Measurements from ENCODE around the gene RPL36.
"Not testable (repeated sequence)": the region's sequence is repeated elsewhere in the genome, so short reads cannot be mapped to it uniquely, and the experiment has no call there.

RPL36 gene

GRCh38 chr19:5691822-5692722, 2.0 kb downstream of the RPL36 start:
- no peak for DNase-seq

- DNase-seq = no peak
Observed at GRCh38 chr19:5692723-5693194, 2.7 kb downstream of the RPL36 start.

- no peak for DNase-seq
Observed at GRCh38 chr19:5693195-5694166, 3.4 kb downstream of the RPL36 start.

DNA sequence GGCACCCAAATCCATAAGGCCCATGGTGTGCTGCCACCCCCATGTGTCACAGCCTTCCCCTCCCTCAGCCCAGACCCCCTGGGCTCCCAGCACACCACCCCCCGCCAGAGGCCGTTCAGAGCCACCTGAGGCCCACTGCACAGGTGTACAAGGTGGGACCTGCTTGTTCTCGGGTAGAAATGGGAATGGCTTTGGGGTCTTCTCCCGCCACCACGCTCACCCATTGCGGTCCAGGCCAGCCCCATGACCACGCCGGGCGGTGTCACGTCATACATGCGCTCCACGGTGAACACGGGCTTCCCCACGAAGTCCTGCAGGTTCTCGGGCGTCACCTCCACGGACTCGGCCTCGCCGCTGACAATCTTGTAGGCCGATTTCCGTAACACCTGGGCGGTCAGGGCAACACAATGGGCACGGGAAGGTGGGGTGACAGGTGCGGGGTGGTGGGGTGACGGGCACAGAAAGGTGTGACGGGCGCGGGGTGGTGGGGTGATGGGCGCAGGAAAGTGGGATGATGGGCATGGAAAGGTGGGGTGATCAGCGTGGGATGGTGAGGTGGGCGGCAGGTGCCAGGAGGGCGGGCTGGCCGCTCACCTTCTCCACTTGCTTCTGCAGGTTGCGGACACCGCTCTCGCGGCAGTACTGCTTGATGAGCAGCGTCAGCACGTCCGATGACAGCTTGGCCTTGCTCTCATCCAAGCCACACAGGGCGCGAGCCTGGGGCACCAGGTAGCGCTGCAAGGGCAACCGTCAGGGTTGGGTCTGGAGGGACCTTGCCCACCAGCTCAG, 4.3 kb downstream of the RPL36 start:
- DNase-seq = no peak

- no peak for DNase-seq
Observed at GRCh38 chr19:5694956-5695648, 5.0 kb downstream of the RPL36 start.

DNA sequence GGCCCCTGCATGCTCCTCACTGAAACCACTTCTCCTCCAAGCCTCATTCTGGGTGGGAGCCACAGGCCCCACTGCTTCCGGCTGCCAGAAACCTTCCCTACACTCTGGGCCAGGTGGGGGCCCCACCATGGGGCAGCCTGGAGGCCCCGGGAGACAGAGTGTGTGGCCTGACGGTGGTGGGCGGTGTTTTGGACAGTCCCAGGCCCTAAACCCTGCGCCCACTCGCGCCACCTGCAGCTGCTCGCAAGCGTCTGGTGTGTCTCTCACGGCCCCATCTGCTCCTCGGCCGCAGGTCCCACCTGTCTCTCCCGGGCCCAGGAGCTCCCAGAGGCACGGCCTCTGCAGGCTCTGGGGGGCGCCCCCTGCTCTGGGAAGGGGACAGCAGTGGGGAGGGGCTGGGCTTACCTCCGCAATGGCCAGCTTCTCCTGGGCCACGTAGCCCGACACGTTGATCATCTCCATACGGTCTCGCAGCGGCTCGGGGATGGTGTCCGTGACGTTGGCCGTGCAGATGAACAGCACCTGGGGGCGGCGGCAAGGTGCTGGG, 5.6 kb downstream of the RPL36 start:
- no peak for DNase-seq

GRCh38 chr19:5696196-5697021, 6.3 kb downstream of the RPL36 start:
- DNase-seq = no peak

DNA sequence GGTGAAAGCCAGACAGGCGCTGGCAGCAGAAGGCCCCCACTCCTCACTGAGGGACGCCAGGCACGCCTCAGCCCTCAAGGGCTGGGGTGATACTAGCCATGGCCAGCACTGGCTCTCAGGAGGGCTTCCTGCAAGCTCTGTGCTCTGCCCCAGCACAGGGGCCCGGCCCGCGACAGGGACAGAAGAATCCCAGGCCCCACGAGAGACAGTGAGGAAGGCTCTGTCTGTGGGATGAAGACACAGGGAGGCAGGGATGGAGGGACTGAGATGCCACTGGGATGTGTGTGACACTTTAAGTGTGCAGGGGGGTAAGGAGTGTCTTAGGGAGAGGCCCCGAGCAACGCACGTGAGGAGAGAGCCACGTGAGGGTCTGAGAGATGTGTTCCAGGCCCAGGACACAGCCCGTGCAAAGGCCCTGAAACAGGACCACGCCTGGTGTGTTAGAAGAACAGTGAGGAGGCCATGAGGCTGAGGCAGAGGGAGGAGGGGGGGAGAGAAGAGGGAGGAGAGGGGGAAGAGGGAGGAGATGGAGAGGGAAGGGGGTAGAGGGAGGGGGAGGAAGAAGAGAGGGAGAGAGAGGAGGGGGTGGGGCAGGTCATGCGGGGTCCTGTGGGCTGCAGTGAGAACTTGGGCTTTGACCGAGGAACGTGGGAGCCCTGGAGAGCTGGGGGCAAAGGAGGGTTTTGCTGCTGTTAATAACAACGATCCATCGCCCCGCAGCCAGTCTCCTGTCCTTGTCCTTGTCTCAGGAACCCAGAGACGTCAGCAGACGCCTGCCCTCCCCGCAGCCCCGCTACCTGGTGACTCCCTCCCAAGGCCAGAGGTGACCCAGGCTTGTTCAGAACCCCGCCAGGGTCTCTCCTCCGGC, 7.2 kb downstream of the RPL36 start:
- no peak for DNase-seq

GRCh38 chr19:5697890-5698634, 8.0 kb downstream of the RPL36 start:
- DNase-seq = no peak

GRCh38 chr19:5698635-5699422, 8.7 kb downstream of the RPL36 start:
- no peak for DNase-seq

DNA sequence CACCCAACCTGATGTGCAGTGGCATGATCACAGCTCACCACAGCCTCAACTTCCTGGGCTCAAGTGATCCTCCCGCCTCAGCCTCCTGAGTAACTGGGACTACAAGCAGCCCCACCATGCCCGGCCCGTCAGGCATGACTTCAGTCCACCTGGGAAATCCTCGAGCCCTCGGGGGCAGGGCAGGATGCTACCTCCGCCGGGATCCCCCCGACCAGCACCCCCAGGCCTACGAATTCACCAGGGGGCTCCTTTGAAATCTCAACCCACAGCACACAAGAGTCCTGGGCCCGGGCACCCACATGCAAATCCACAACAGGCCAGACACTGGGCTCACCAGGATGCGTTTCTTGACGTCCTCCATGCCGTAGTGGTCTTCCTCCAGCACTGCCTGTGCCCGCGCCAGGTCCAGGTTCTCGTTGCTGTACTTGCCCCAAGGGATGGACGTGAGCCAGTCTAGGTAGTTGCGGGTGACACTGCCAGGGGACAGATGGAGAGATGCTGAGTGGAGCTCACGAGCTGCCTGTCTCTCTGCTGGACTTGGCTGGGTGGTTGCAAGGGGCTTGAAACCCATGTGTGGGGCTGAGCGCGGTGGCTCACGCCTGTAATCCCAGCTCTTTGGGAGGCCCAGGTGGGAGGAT, 10.5 kb downstream of the RPL36 start:
- DNase-seq = no peak

GRCh38 chr19:5702053-5702410, 11.9 kb downstream of the RPL36 start:
- not testable (repeated sequence) for DNase-seq

- no peak for DNase-seq
Observed at GRCh38 chr19:5703819-5704818, 14.0 kb downstream of the RPL36 start.

GRCh38 chr19:5705552-5705951, 15.5 kb downstream of the RPL36 start:
- no peak for DNase-seq

- DNase-seq = no peak
Observed at GRCh38 chr19:5706876-5707573, 16.9 kb downstream of the RPL36 start.
